A549 (cell line): Measurements from ENCODE around the gene CNPY4.

Experiments used
- BHLHE40 ChIP-seq: IDR thresholded peaks from 2 replicates; pipeline ENCODE4 v1.6.1; 2012; ENCODE audit warnings: low read depth, low read length, inconsistent platforms
- CHD4 ChIP-seq: fragments of 200-600 bp; sonication (generic); IDR thresholded peaks from 2 replicates; pipeline ENCODE4 v1.6.1; 2016; ENCODE audit warnings: antibody characterized with exemption, mild to moderate bottlenecking, borderline replicate concordance
- JUNB ChIP-seq: fragments of >200 bp; sonication (Bioruptor Twin); formaldehyde crosslinking; IDR thresholded peaks from 2 replicates; pipeline ENCODE4 v1.6.1; 2016
- TF ChIP-seq, protein P1 (sequence below): fragments of >200 bp; sonication (Bioruptor Twin); formaldehyde crosslinking; IDR thresholded peaks from 3 replicates; pipeline ENCODE4 v1.5.1; 2016
- TF ChIP-seq, protein P2 (sequence below): IDR thresholded peaks from 2 replicates; pipeline ENCODE4 v1.6.1; 2012
- TF ChIP-seq, protein P3 (sequence below): fragments of 450-650 bp; IDR thresholded peaks from 2 replicates; pipeline ENCODE4 v1.6.1; 2014; ENCODE audit warnings: antibody characterized with exemption

DNA sequence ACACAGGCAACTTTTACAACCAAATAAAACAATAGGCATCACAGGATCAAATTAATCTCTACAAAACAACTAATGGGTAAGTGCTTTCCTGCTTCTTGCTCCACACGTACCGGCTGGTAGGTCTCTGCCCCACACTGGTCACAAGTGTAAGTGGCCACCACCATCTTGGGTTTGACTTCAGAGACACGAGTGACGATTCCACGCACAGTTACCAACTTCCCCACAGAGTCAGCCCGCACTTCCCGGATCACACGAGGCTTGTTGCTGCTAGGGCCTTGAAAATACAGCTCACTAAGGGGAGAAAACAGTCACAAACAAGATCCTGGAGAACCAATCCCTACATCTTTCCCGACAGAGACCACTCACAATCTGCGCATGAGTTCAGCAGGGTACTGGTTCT lies 20.5 kb upstream of the CNPY4 start:
- no peak for TF ChIP-seq CHD4
- TF ChIP-seq, protein P1, sequence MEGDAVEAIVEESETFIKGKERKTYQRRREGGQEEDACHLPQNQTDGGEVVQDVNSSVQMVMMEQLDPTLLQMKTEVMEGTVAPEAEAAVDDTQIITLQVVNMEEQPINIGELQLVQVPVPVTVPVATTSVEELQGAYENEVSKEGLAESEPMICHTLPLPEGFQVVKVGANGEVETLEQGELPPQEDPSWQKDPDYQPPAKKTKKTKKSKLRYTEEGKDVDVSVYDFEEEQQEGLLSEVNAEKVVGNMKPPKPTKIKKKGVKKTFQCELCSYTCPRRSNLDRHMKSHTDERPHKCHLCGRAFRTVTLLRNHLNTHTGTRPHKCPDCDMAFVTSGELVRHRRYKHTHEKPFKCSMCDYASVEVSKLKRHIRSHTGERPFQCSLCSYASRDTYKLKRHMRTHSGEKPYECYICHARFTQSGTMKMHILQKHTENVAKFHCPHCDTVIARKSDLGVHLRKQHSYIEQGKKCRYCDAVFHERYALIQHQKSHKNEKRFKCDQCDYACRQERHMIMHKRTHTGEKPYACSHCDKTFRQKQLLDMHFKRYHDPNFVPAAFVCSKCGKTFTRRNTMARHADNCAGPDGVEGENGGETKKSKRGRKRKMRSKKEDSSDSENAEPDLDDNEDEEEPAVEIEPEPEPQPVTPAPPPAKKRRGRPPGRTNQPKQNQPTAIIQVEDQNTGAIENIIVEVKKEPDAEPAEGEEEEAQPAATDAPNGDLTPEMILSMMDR, result no peak
- TF ChIP-seq, protein P2, sequence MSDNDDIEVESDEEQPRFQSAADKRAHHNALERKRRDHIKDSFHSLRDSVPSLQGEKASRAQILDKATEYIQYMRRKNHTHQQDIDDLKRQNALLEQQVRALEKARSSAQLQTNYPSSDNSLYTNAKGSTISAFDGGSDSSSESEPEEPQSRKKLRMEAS, result no peak
- TF ChIP-seq BHLHE40, result no peak
- no peak for TF ChIP-seq JUNB
- TF ChIP-seq, protein P3, sequence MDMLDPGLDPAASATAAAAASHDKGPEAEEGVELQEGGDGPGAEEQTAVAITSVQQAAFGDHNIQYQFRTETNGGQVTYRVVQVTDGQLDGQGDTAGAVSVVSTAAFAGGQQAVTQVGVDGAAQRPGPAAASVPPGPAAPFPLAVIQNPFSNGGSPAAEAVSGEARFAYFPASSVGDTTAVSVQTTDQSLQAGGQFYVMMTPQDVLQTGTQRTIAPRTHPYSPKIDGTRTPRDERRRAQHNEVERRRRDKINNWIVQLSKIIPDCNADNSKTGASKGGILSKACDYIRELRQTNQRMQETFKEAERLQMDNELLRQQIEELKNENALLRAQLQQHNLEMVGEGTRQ, result no peak
